HCT116 (cell line): ENCODE data around the gene TRERF1. TPM values are rescaled to one million over a fixed set of nuclear protein-coding genes. Genes with fewer than 3 reads are reported as not detected.

Experiments
- ATAC-seq: fragments of 200-7000 bp; cut with Tn5 transposase; 2 replicates; pipeline ENCODE4 v1.9.1; 2020; ENCODE audit warnings: mild to moderate bottlenecking, moderate library complexity
- BruUV-seq: library from RNA; stranded (reverse); fragments of 400-500 nt; replicated peaks from 2 replicates; lab custom pipeline; 2021; lab: Mats Ljungman, UMichigan
- CTCF ChIA-PET: fragments of 300-600 bp; sonication (Branson Sonifier 250); formaldehyde crosslinking; loops from one replicate; lab custom pipeline; 2021; ENCODE audit warnings: antibody characterized with exemption; lab: Charles Lee
- POLR2A ChIA-PET: fragments of 300-600, 350-600 bp; sonication (Branson Sonifier 250); formaldehyde crosslinking; loops from one replicate; lab custom pipeline; 2021; ENCODE audit warnings: antibody characterized with exemption; lab: Charles Lee
- RAD21 ChIA-PET, 2 experiments: fragments of 300-600 bp; sonication (Branson Sonifier 250); formaldehyde crosslinking; loops; one replicate each; lab custom pipeline; 2023; ENCODE audit warnings: low total read pairs in 2 of 2; ENCODE audit not compliant: uncharacterized antibody in 2 of 2, unreplicated experiment in 2 of 2, low non-redundant PET in 1 of 2; lab: Charles Lee
- DNase-seq: peaks from one replicate; pipeline ENCODE4 v3.0.0-alpha.2; 2010; ENCODE audit warnings: low read depth, low spot score
- H2AFZ ChIP-seq: fragments of 200-600 bp; shearing (Covaris generic), sonication (generic); 2 replicates; pipeline ENCODE4 v1.6.1; 2017; ENCODE audit warnings: low read depth, mixed run types, mixed read lengths, antibody characterized with exemption, low read length; ENCODE audit not compliant: poor library complexity, severe bottlenecking
- H3K27ac ChIP-seq: 2 replicates; pipeline ENCODE4 v1.5.1; 2012; ENCODE audit warnings: low read depth, low read length
- H3K27me3 ChIP-seq: fragments of 200-600 bp; sonication (generic); 2 replicates; pipeline ENCODE4 v1.6.1; 2016; ENCODE audit warnings: mixed run types, low read length, mixed read lengths; ENCODE audit not compliant: insufficient read depth
- H3K36me3 ChIP-seq, 2 experiments: fragments of 200-500 bp in 1 of 2; fragments of 200-600 bp in 1 of 2; sonication (Bioruptor generic) in 1 of 2; sonication (generic) in 1 of 2; 2 replicates each; pipeline versions ENCODE4 v1.5.1 to v1.6.1; 2014 to 2016; ENCODE audit warnings: low read length in 2 of 2, inconsistent platforms in 1 of 2, mixed read lengths in 1 of 2, mixed run types in 1 of 2; ENCODE audit not compliant: insufficient read depth in 2 of 2, control insufficient read depth in 1 of 2
- H3K4me1 ChIP-seq, 2 experiments: fragments of 200-600 bp in 1 of 2; sonication (generic) in 1 of 2; 2 replicates each; pipeline versions ENCODE4 v1.5.1 to v1.6.1; 2012 to 2017; ENCODE audit warnings: low read length in 2 of 2, inconsistent platforms in 1 of 2, mild to moderate bottlenecking in 1 of 2, mixed read lengths in 1 of 2, mixed run types in 1 of 2, moderate library complexity in 1 of 2; ENCODE audit not compliant: insufficient read depth in 2 of 2, control insufficient read depth in 1 of 2
- H3K4me2 ChIP-seq: fragments of 200-600 bp; sonication (generic); 2 replicates; pipeline ENCODE4 v1.6.1; 2017; ENCODE audit warnings: mixed run types, low read length, mixed read lengths
- H3K4me3 ChIP-seq, 2 experiments: fragments of 200-600 bp in 1 of 2; sonication (generic) in 1 of 2; replicated peaks in 1 of 2; 2 replicates each; pipeline ENCODE4 v1.5.1; 2011 to 2016; ENCODE audit warnings: low read length in 2 of 2, control low read depth in 1 of 2, low read depth in 1 of 2, mild to moderate bottlenecking in 1 of 2, mixed read lengths in 1 of 2, mixed run types in 1 of 2
- H3K79me2 ChIP-seq: fragments of 200-600 bp; sonication (generic); 2 replicates; pipeline ENCODE4 v1.6.1; 2017; ENCODE audit warnings: mild to moderate bottlenecking, mixed run types, low read length, moderate library complexity, mixed read lengths; ENCODE audit not compliant: insufficient read depth
- H3K9ac ChIP-seq: fragments of 200-600 bp; sonication (generic); 2 replicates; pipeline ENCODE4 v1.6.1; 2016; ENCODE audit warnings: low read length, mixed read lengths
- H3K9me2 ChIP-seq: fragments of 200-600 bp; sonication (generic), shearing (Covaris generic); 2 replicates; pipeline ENCODE4 v1.6.1; 2017; ENCODE audit warnings: mixed run types, mild to moderate bottlenecking, moderate library complexity; ENCODE audit not compliant: insufficient read depth
- H3K9me3 ChIP-seq, 2 experiments: fragments of 200-500 bp in 1 of 2; fragments of 200-600 bp in 1 of 2; sonication (Bioruptor generic) in 1 of 2; sonication (generic) in 1 of 2; 2 replicates each; pipeline ENCODE4 v1.6.1; 2014 to 2017; ENCODE audit warnings: low read length in 2 of 2, mixed read lengths in 2 of 2, inconsistent platforms in 1 of 2, low read depth in 1 of 2, mild to moderate bottlenecking in 1 of 2, mixed run types in 1 of 2, moderate library complexity in 1 of 2; ENCODE audit not compliant: control insufficient read depth in 1 of 2, insufficient read depth in 1 of 2
- H4K20me1 ChIP-seq: fragments of 200-600 bp; sonication (generic), shearing (Covaris generic); 2 replicates; pipeline ENCODE4 v1.6.1; 2017; ENCODE audit warnings: mixed run types, mild to moderate bottlenecking, moderate library complexity; ENCODE audit not compliant: insufficient read depth
- YY1 ChIP-seq: IDR thresholded peaks from 2 replicates; pipeline ENCODE4 v1.6.1; 2011; ENCODE audit warnings: low read length, low read depth, moderate library complexity, mild to moderate bottlenecking; ENCODE audit not compliant: insufficient replicate concordance; ENCODE audit errors: extremely low read depth
- ZBTB33 ChIP-seq: IDR thresholded peaks from 2 replicates; pipeline ENCODE4 v1.6.1; 2011; ENCODE audit warnings: mild to moderate bottlenecking, low read length, moderate library complexity; ENCODE audit not compliant: insufficient replicate concordance; ENCODE audit errors: extremely low read depth
- ZNF274 ChIP-seq: fragments of 200-500 bp; sonication (Bioruptor generic); IDR thresholded peaks from 2 replicates; pipeline ENCODE4 v1.6.1; 2014; ENCODE audit warnings: mild to moderate bottlenecking, low read depth, low read length, inconsistent platforms
- intact Hi-C: fragments of 100-400 bp; cut with micrococcal nuclease; formaldehyde crosslinking; loops from 2 replicates; pipeline ENCODE4 v1.10.0; 2022
- total RNA-seq: library from RNA; stranded (reverse); gene quantifications from one replicate; pipeline ENCODE4 v1.2.1, GENCODE V29; 2021; ENCODE audit not compliant: unreplicated experiment
- TF ChIP-seq, protein P1 (sequence below), 3 experiments: fragments of 200-600 bp in 1 of 3; sonication (generic) in 1 of 3; IDR thresholded peaks in 2 of 3; conservative IDR thresholded peaks in 1 of 3; 2 replicates each; pipeline ENCODE4 v1.5.1; 2012 to 2017; ENCODE audit warnings: low read depth in 2 of 3, low read length in 2 of 3, antibody characterized with exemption in 1 of 3, borderline replicate concordance in 1 of 3, control low read depth in 1 of 3, mild to moderate bottlenecking in 1 of 3, mixed read lengths in 1 of 3, mixed run types in 1 of 3, moderate library complexity in 1 of 3; ENCODE audit not compliant: insufficient read depth in 1 of 3
- TF ChIP-seq, protein P2 (sequence below): IDR thresholded peaks from 2 replicates; pipeline ENCODE4 v1.6.1; 2012

The TRERF1 gene
- total RNA-seq, 1 experiment from 2014 or later = 12.4 TPM

DNA sequence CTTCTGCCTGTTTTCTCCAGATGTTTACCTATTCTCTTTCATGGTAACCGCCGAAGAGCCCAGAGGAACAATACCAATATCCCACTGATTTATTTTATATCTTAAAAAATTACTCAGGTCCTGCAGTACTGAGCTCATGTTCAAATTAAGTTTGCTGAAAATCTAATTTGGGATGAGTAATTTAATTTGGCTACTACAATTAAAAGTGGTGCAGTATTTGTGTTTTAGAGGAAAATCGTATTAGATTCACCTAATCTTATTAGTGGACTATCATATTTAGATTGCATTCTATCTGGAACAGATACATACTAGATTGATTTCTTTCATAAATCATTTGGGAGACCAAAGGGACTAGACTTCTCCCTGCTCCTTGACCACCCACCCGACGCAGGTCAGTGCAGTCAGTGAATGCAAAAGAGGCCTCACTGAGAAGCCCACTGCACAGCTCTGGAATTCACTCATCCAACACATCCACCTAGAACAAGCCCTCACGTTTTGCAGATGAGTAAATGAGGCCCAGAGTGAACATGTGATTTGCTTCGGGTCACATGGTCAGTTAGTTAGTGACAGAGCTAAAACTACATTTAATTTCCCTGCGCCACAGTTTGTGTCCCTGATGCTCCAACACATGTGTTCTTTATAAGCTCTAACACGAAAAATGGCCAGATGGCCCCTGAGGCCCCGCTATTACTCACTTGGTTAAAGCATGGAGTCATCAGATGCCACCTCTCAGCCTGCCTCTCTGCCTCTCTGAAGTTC lies 101.8 kb downstream of the TRERF1 start:
- ChIA-PET CTCF (interaction anchor here (1.1 kb wide), 1 partner anchor 198 kb away, joined by 3 read pairs; no protein-coding TSS in a partner anchor), POLR2A (no interaction called here), RAD21 (no interaction called here)
- no peak for DNase-seq
- Histone ChIP-seq H3K9me3 (no peaks in the 10 kb centered on the region), H3K27me3 (no peaks in the 10 kb centered on the region), H3K4me2 (no peak overlapping the region), H3K79me2 (no peaks in the 10 kb centered on the region), H3K4me3 (no peak overlapping the region), H4K20me1 (no peaks in the 10 kb centered on the region), H3K9ac (no peak overlapping the region), H3K4me1 (peaks cover 8 to 19% of the 10 kb centered on the region in 2 experiments), H2AFZ (no peak overlapping the region), H3K36me3 (no peaks in the 10 kb centered on the region), H3K9me2 (no peaks in the 10 kb centered on the region), H3K27ac (no peak overlapping the region)
- TF ChIP-seq, protein P1, sequence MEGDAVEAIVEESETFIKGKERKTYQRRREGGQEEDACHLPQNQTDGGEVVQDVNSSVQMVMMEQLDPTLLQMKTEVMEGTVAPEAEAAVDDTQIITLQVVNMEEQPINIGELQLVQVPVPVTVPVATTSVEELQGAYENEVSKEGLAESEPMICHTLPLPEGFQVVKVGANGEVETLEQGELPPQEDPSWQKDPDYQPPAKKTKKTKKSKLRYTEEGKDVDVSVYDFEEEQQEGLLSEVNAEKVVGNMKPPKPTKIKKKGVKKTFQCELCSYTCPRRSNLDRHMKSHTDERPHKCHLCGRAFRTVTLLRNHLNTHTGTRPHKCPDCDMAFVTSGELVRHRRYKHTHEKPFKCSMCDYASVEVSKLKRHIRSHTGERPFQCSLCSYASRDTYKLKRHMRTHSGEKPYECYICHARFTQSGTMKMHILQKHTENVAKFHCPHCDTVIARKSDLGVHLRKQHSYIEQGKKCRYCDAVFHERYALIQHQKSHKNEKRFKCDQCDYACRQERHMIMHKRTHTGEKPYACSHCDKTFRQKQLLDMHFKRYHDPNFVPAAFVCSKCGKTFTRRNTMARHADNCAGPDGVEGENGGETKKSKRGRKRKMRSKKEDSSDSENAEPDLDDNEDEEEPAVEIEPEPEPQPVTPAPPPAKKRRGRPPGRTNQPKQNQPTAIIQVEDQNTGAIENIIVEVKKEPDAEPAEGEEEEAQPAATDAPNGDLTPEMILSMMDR (IDR thresholded peaks at IDR 0.05 in 2 of 3, conservative IDR thresholded peaks at IDR 0.05 in 1 of 3; ENCODE audit: borderline replicate concordance in 1 of 3, insufficient read depth in 1 of 3, low read depth in 2 of 3, low read length in 2 of 3) = no peak
- TF ChIP-seq, protein P2, sequence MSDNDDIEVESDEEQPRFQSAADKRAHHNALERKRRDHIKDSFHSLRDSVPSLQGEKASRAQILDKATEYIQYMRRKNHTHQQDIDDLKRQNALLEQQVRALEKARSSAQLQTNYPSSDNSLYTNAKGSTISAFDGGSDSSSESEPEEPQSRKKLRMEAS = no peak
- TF ChIP-seq ZNF274 (no peak), YY1 (no peak), ZBTB33 (no peak)
- intact Hi-C loops = no loop called here
- BruUV-seq = no TSS peak
- ATAC-seq = no peak
